HG03521 (cell line): Measurements from ENCODE around the gene FZD7.

Experiments used
- ATAC-seq: cut with Tn5 transposase; IDR thresholded peaks from one replicate; pipeline ENCODE4 v1.9.1; 2021; ENCODE audit warnings: mild to moderate bottlenecking, moderate library complexity; ENCODE audit not compliant: unreplicated experiment

Gene FZD7

DNA sequence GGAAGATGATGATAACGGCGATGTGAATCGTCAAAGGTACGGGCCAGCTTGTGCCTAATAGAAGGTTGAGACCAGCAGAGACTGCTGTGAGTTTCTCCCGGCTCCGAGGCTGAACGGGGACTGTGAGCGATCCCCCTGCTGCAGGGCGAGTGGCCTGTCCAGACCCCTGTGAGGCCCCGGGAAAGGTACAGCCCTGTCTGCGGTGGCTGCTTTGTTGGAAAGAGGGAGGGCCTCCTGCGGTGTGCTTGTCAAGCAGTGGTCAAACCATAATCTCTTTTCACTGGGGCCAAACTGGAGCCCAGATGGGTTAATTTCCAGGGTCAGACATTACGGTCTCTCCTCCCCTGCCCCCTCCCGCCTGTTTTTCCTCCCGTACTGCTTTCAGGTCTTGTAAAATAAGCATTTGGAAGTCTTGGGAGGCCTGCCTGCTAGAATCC, 3.0 kb downstream of the FZD7 start:
- ATAC-seq: no peak

DNA sequence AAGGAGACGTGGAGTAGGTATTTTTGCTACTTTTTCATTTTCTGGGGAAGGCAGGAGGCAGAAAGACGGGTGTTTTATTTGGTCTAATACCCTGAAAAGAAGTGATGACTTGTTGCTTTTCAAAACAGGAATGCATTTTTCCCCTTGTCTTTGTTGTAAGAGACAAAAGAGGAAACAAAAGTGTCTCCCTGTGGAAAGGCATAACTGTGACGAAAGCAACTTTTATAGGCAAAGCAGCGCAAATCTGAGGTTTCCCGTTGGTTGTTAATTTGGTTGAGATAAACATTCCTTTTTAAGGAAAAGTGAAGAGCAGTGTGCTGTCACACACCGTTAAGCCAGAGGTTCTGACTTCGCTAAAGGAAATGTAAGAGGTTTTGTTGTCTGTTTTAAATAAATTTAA, 3.4 kb downstream of the FZD7 start:
- ATAC-seq: no peak

DNA sequence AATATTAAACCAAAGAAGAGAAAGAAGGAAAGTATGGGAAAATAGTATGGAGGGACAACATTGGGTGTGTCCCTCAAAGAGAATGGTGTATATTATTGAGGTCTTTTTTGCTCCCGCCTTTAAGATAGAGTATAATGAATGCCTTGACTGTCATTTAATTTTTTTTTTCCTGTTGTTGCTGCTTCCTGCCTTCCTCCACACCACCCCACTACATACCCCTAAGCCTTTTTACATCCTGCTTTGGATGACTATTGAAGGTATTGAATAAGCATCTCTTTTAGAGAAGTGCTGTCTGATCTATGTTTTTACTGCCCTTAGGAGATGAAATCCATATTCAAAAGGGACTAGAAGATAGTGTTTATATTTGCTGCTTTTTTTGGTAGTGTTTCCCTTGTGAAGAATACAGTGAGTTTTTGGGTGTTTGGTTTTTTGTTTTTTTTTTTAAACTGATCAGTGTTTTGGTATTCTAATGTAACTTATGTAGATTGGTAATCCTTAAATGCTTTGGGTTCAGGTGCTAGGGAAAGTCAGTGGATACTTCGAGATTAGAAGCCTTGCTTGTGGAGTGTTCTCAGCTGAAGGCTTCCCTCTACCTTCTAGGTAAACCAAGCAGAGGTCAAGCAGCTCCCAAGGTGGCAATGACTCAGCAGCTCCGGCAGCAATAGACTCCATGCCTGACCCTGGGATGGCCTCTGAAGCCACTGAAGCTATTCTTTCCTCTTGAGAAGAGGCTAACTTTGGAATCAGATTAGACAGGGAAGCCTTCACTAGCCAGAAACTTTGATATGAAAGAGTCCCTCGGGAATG, 5.0 kb downstream of the FZD7 start:
- no peak for ATAC-seq

DNA sequence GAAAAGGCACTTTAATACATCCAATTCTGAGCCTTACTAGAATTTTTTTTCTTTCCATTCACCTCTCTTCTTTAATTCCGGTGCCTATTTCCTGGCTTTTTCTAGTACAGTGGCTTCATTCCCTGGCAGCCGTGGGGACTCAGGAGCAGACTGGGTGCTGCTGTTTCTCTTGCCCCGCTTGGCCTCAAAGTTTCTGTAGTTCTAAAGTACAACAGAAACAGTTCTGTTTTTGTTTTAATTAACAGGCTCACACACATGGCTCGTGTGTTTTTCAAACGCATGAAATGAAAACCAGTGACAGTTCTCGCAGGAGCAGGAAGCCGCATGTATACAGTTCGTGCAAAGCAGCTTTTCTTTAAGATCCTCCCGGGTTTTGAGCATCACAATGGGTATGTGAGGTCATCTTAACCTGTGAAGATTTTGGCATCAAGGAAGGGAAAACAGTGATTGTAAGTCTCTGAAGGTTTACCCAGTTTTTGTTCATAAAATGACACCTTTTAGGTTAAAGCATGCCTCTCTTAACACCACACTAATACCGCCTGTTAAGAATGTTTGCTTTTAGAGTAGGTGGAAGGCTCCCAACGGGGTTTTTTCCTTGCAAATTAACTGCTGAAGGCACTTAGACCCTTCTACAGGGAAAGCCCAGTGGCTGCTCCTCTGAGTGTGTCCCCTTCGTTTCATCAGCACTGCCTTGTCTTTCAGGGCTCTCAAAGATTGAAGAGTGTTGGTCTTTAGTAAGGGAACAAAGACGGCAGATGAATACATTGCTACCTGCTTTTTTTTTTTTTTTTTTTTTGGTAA, 5.8 kb downstream of the FZD7 start:
- no peak for ATAC-seq

DNA sequence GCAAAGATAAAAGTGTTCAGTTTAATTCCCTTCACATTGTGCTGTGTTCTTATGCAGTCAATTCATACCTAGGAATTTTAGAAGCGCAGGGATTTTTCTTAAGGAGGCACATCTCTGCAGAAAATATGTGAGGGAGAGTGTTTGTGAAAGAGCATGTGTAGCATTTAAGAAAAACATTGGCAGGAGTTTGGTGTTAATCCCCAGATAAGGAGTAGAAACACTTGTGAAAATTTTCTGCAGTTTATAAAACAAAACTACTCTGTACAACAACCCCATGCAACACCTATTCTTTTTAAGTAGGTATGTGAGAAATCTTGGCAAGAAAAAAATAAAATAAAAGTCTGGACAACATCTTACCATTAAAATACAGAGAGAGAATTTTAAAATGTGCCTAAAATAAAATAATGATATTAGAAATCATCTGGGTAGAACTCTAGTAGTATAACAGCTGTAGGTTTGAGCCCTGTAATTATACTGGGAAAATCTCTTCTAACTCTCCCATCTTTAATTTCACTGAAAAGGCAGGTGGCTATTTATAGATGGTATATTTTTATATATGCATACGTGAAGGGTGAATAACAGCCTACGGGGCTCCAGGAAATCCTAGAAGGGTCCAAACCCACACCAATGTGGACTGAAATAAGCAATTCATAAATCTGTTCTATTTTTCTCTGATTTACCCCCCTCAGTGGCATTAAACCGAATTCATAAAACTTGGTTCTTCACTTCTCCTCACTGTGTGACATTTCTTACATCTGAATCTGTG, 6.6 kb downstream of the FZD7 start:
- no peak for ATAC-seq

DNA sequence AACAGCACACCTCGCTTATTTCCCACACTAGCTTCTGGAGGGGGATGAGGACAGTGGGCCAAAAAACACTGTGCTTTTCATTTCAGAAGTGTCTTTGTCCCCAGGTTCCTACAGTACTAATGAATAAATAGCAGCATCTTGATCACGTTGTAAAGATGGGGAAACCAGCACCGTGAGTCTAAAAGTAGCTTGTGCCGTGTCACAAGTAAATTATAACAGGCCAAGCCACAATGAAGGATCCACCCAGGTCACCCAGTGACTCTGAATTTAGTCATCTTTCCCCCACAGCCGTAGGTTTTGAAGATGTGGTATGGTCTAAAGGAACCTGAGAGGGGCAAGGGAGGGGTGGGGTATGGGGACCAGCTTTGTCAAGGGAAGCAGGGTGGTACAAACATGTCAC, 8.8 kb downstream of the FZD7 start:
- ATAC-seq: no peak

DNA sequence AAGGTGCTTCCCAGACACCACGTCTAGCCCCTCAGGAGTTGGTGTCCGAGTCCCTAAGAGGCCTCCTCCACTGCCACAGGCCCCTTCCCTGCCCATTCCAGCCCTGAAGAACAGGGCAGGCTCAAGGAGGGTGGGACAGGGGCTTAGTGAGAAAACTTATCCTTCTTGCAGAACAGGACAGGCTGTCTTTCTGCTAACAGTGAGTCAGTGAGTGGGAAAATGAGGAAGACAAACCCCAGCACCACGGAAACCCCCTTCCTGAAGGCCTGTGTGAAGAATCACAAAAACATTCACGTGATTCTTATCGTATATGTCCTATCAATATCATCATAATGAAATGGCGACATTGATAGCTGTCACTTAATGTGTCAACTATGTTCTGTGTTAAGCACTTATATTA, 9.8 kb downstream of the FZD7 start:
- ATAC-seq: no peak

DNA sequence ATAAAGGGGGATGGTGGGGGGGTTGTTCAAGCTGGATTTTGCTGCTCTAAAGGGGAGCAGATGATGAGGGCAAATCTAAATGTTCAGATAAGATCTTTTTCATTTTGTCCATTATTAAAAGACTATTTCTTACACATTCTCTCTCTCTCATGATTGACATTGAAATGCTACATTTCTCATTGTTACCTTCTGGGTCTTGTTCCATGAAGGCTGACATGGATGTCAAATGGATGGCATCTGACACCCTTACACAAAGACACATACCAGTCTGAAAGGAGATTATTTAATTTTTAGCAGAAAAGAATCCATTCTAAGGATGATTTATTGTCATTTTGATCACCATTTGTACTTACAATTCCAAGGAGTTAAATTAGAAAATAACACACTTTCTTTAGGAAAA, 11.1 kb downstream of the FZD7 start:
- no peak for ATAC-seq

DNA sequence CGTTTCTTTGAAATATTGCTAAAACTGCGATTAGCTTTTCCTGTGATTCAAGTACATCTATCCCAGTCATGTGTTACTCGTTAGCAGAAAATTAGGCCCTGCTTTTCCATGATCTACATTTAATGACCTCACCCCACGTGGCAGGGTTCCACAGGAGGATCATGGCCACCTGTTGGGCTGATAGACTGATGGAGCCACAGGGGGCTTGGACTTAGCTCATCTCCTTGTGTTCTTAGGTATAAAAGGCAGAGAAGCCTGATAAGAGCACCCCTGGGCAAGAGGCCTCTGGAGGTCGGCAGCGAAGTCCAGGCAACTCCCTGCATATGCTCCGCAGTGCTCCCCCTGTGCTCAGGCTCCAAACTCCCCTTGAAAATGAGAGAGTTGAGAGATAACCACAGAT, 12.9 kb downstream of the FZD7 start:
- ATAC-seq: no peak

DNA sequence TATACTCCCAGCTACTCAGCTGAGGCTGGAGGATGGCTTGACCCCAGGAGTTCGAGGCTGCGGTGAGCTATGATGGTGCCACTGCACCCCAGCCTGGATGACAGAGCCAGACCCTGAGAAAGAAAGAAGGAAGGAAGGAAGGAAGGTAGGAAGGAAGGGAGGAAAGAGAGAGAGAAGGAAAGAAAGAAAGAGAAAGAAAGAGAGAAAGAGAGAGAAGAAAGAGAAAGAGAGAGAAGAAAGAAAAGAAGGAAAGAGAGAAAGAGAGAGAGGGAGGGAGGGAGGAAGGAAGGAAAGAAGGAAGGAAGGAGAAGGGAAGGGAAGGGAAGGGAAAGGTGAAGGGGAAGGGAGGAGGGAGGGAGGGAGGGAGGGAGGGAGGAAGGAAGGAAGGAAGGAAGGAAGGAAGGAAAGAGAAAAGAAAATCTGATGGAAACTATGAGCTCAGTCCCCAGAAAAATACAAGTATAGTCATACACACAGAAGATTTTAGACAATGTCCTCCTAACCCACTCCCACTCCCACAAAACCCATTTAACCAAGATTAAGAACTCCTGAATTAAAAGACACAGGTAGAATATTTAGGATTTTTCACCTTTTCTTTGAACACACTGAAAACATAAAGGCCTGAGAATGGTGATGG, 15.6 kb downstream of the FZD7 start:
- ATAC-seq: no peak

DNA sequence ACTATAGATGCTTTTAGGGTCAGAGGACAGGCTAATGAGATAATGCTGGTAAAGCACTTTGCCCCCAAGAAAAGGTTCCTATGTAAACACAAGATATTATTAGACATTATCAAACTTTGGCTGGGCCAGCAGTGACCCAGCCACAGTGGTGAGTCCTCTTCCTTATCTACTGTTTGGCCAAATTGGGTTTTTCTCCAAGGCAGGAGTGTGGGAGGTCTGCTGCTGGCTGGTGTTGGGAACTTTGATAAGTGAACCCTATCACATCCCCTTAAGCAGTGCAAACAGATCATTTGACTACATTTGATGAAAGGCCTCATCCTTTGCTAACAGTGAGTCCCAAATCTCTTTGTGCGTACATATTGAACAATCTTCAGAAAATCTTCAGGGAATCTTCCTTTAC, 16.2 kb downstream of the FZD7 start:
- no peak for ATAC-seq

DNA sequence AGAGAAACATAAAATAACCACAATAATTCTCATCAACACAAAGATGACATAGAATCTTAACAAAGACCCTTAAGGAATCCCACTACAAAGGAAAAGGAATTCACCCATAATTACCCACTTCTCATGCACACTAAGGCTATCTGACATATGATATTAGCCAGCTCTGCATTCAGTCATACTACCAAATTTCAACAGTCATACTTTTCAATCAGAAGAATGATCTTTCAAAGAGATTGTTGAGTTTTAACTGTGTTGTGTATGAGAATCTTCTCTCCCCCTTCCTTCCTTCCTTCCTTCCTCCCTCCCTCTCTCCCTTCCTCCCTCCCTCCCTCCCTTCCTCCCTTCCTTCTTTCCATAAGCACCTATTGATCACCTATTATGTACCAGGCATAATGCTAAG, 17.0 kb downstream of the FZD7 start:
- ATAC-seq: no peak

DNA sequence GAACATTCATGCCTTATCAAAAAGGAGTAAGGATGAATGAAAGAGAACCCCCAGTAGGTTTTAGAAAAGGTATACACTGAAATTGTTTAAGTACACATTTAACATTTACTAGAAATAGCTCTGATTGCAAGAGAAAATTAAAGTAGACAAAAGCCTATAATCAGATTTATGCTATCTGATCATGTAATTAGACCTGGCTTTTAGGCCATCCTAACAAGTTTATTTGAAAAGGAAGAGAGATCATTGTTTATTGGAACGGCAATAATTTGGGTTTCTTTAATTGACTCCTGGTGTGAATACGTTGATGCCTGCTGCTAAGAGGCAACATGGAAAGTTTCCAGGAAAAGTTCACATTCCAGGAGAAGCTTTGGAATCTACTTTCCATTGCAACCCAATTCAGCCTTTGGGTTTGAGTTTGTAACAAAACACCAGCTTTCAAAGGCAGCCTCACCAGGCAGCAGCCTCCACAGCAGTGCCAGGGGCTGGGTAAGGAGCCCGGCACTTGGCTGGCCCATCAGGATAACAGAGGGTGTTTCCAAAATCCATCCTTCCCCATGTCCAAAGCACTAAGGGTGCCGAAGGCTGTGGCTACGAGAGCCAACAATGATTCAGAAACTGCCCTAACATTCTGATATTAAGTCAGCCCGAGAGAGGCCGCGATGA, 18.0 kb downstream of the FZD7 start:
- no peak for ATAC-seq

DNA sequence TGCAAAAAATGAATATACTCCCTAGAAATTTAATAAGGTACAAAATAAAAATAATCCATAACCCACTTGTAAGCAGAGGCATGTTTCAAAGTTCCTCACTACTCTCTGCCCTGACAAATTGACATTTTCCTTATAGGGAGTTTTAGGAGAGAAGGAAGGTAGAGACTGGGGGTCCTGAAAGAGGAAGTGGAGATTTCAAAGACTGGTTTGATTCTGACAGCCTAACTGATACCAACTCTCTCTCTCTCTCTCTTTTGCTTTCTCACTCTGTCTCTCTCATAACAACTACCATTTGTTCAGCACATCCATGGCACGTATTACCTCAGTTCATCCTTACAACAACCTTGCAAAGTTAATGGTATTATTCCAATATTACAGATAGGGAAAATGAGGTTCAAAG, 18.6 kb downstream of the FZD7 start:
- no peak for ATAC-seq

DNA sequence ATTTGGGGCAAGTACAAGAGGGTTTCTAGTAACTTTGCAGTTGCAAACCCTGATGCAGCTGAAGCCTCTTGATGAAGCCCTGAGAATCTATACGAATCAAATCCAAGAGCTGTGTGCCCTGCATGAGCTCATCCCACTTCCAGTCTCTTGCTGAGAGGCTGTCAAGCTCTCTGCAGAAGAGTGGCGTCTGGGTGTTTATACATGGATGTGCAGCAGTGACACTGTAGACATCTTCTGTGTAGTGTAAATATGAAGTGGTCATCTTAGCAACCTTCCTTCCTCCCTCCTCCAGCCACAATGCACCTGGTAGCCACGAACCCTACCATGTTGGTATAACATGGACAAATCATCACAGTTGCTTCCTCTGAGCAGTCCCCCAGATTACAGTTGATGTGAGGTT, 21.0 kb downstream of the FZD7 start:
- ATAC-seq: no peak

DNA sequence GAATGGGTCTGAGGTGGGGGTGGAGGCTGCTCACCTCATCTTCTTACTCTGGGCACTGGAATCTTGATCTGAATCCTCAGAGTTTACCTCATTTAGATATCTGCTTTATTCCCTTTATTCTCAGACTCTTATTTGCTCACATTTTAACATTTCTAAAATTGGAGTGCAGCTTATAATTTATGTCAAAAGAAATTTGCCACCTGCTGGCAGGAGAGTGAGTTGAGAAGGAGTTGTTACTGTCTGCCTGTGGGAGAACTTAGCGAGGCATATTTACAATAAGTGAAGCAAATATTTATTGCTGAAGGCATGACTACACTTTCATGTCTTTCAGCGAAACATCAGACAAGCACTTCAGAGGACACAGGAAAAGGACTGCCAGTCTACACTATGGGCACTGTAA, 23.0 kb downstream of the FZD7 start:
- ATAC-seq: no peak

DNA sequence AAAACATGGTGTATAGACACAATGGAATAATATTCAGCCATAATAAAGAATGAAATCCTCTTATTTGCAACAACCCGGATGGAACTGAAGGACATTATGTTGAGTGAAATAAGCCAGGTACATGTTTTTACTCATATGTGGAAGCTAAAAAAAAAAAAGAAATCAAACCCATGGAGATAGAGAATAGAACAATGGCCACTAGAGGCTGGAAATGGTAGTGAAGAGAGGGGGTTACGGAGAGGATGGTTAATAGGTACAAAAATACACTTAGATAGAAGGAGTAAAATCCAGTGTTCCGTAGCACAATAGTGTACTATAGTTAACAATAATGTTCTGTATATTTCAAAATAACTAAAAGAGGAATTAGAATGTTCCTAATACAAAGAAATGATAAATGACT, 26.6 kb downstream of the FZD7 start:
- ATAC-seq: no peak

DNA sequence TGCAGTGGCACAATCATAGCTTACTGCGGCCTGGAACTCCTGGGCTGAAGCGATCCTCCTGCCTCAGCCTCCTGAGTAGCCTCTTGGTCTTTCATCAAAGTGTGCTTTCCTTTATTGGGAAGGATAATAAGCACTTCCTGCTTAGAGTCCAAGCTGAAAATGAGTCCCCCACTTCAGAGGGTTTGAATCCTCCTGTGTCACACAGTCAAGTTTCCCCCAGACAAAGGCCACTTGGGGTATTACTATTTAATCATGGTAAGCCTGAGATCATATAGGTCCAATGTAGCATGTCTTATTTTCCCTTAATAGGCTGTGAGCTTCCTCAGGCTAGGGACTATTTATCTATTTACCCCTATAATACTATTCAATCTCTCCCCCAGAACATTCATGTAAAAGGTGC, 28.0 kb downstream of the FZD7 start:
- no peak for ATAC-seq

DNA sequence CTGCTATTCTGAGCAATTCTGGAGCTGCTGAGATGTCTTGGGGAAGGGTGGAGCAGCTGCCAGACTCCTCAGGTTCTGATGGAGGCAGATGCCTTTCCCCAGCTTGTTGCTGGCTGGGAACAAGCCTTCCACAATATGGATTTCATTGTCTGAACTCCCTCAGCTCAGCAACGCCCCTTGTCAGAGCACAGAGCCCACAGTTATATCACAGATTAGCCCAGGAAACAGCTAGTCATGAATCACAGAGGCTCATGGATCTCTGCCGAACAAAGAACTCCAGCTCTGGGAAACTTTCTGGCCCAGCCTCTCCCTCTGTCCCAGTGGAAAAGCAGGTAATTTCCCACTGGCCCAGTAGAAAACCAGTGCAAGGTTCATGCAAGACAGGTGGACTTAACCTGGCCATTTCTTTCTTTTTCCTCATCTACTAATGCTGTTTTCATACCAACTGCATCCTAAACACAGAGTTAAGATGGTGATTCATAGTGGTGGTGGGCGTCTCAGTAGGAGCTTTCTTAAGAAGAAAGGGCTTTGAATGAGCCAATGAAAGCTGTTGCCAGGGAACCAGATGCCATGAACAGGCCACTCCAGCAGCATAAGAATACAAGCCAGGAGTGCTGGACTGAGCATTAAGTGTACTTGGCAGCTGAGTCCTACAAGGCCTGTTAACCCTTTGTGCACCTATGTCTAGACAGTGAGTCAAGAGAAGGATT, 30.7 kb downstream of the FZD7 start:
- no peak for ATAC-seq

DNA sequence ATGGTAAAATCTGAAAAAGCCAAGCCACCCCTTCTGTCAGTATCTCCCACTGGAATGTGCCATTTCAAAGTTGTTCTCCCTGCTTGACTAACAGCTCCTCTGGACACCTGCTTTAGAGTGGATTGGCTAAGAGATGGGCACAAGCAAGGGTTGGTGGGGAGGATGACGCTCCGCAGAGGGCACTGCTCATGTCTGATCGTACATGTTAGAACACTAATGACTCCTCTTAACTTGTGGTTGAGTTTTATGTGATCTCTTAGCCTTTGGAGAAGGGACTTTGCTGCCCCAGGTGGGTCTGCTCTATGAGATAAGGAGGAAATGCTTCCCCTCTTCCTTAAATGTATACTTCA, 31.2 kb downstream of the FZD7 start:
- ATAC-seq: no peak
